Right lung (tissue), 5 donors: ENCODE data around the gene PDE4D. TPM values are rescaled to one million over a fixed set of nuclear protein-coding genes. Genes with fewer than 3 reads are reported as not detected.
"Not testable (repeated sequence)": the region's sequence is repeated elsewhere in the genome, so short reads cannot be mapped to it uniquely, and the experiment has no call there.

Experiments used
- DNase-seq, 2 donors: peaks; one replicate each; pipeline ENCODE4 v3.0.0-alpha.2; 2013
- polyA plus RNA-seq, 5 donors: library from polyadenylated mRNA; unstranded; fragments of 120-200 nt; gene quantifications; one replicate each; pipeline versions ENCODE4 v1.2.1 to v1.2.3, GENCODE V29; 2013; ENCODE audit warnings: inconsistent platforms in 1 of 5, low replicate concordance in 1 of 5; ENCODE audit not compliant: insufficient read length in 5 of 5, insufficient read depth in 1 of 5

The PDE4D gene
- polyA plus RNA-seq, 5 donors: 14.6 to 27.4 (median 22.0) TPM

GRCh38 chr5:59421986-59422941 is 471.3 kb downstream of the PDE4D start:
- no peak for DNase-seq

GRCh38 chr5:59420596-59420995 is 472.9 kb downstream of the PDE4D start:
- DNase-seq: no peak

DNA sequence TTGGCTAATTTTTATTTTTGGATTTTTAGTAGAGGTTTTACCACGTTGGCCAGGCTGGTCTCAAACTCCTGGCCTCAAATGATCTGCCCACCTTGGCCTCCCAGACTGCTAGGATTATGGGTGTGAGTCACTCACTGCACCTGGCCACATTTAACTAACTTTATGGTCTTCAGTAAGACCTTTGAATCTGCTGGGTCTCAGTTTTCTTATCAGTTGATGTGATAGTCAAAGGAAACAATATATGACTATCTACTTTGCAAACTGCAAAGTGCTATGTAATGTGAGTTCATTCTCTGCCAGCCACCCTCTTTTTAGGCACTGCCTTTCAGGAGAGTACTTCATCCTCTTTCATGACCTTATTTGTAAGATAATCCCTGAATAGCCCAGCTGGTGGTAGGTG is 474.7 kb downstream of the PDE4D start:
- no peak for DNase-seq

- no peak for DNase-seq
Observed at GRCh38 chr5:59416451-59416850, 477.1 kb downstream of the PDE4D start.

GRCh38 chr5:59416026-59416425 is 477.5 kb downstream of the PDE4D start:
- no peak for DNase-seq

GRCh38 chr5:59412428-59412827 is 481.1 kb downstream of the PDE4D start:
- no peak for DNase-seq

- not testable (repeated sequence) for DNase-seq
Observed at GRCh38 chr5:59408997-59409396, 484.5 kb downstream of the PDE4D start.

GRCh38 chr5:59407967-59408366 is 485.6 kb downstream of the PDE4D start:
- DNase-seq: no peak

- DNase-seq: no peak
Observed at GRCh38 chr5:59401637-59402036, 491.9 kb downstream of the PDE4D start.

- not testable (repeated sequence) for DNase-seq
Observed at GRCh38 chr5:59394956-59395355, 498.6 kb downstream of the PDE4D start.

GRCh38 chr5:59393585-59394420 is 499.7 kb downstream of the PDE4D start:
- no peak for DNase-seq

GRCh38 chr5:59391576-59391975 is 501.9 kb downstream of the PDE4D start:
- no peak for DNase-seq

DNA sequence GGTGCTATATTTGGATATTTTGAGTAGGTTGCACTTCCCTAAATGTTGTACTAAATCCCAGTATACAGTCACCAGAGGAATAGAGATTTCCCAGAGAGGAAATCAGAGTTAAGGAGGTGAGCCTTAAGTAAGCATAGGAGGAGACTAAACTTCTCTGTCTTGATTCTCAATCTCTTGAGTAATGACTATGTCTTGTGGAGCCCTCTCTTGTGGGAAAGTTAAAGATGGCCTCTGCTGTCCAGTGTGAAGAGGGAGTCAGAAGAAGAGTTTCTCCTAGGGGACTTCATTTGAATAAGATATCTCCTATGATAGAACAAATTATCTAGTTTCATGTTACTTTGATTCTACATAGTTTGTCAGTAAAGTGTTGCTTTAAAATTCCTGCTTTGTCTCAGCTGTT is 502.5 kb downstream of the PDE4D start:
- DNase-seq: no peak

GRCh38 chr5:59390074-59390659 is 503.4 kb downstream of the PDE4D start:
- peak; percentile 25 for DNase-seq

GRCh38 chr5:59387127-59387526 is 506.4 kb downstream of the PDE4D start:
- no peak for DNase-seq

DNA sequence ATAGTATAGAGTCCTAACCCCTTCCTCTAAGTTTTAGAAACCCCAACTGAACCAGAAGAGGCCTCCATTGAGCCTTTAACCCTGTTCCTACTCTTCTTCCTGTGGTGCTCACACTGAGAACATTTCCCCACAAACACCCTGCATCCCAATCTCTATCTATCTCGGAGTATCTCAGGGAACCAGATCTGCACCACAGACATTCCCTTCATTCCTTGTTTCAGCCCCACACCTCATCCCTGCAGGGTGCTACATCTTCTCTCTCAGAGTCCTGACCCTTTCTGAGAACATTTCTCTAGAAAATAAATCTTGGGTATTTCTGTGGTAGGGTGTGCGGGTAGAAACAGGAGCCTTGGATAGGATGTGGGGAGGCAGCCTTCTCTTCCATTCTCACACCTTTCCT is 507.8 kb downstream of the PDE4D start:
- no peak for DNase-seq

DNA sequence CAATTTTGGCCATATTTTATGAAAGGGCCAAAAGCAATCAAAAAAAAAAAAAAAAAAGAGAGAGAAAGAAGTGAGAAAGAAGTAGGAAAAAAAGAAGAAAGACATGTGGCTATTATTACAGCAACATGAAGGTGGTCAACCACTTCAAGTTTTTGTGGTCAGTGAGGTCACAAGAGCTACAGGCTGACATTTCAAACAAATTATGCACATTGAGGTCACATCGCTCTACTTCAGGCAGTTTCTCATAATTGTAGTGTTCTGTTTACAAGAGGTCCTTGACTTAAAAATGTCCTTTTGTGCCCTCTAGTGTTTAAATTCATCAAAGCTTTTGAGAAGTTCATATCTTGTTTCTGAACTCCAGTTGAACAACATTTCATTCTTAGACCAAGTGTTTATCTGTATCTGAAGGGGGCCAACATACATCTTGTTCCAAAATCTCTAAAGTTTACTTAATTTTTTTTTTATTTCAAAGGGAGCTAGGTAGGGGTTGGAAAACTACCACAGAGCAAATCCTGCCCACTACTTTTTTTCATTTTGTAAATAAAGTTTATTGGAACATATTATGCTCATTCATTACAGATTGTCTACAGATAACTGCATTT is 513.1 kb downstream of the PDE4D start:
- peak in 1 of 2 donors; percentile 72 for DNase-seq

- not testable (repeated sequence) for DNase-seq
Observed at GRCh38 chr5:59374036-59374435, 519.5 kb downstream of the PDE4D start.

DNA sequence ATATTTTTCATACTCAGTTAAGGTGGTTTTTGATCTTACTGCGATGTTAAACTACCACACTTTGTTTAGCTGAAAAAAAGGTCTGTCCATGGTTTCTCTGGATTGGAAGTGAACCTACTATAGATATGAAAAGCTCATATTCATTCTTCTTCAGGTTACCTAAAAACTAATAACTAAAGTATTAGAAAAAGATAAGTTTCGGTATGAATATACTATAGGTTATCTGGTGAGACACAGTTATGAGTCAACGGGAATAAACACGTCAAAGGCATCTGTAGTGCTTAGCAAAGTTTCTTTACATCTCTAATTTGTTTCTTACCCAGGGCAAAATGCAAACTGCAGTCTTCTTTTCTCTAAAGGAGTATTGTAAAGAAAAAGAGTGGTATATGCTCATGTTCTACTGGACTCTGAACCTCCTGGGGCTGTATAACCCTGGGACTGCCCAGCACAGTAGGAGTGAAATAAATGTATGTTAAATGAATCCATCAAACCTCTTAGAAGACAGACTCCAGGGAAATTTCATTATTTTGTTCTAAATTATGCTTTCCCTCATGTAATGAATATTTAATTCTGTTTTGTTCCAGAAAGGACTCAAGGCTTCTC is 521.9 kb downstream of the PDE4D start:
- DNase-seq: no peak

DNA sequence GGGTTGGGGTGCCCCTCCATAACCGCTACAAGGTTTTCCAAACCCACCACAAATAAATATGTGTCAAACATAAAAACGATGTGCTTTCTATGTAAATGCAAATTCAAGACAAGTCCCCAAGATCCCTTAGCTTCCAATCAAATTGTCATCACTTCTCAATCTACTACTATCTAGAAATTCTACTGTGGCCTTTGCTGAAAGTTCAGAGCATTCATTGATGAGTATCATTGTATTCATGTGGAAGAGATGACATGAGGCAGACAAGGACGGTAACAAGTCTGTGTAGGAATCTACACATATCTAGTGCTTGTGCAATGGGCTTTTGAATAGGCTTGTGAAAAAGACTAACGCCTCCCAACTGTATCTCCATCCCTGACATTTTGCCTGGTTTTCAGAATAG is 524.6 kb downstream of the PDE4D start:
- DNase-seq: no peak

DNA sequence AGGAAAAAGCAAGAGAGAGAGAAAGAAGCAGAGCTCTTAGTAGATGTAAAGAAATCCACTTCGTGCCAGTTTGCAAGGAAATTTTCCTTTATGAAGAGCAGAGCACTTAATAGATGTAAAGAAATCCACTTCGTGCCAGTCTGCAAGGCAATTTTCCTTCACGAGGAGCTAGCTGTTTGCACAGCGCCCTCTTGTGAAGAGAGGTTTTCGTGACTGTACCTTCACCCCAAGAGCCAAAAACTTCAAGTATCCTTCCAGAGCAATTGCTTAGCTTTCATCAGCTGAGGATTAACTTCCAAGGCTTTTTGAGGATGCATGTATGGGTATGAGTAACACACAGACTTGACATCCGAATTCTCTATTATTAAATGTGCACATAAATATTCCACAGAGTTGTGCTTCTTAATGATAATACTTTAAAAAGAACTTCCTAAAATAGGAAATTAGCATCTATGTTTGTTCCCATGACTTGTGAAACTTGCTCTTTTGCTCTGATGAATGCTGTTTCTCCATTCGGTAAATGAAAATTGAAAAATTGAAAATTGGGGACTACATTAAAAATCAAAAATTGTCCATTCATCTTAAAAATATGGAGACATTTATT is 525.6 kb downstream of the PDE4D start:
- peak in 1 of 2 donors; percentile 70 for DNase-seq
